ENCODE data around the gene NUP42. TPM values are rescaled to one million over a fixed set of nuclear protein-coding genes. Genes with fewer than 3 reads are reported as not detected.

The NUP42 gene
- total and polyA plus RNA-seq, 9 of the 15 experiments (the other 6 are each of a cell fraction or from before 2014, with no cell fraction given), result 41.8 to 86.4 (median 71.2) TPM

DNA sequence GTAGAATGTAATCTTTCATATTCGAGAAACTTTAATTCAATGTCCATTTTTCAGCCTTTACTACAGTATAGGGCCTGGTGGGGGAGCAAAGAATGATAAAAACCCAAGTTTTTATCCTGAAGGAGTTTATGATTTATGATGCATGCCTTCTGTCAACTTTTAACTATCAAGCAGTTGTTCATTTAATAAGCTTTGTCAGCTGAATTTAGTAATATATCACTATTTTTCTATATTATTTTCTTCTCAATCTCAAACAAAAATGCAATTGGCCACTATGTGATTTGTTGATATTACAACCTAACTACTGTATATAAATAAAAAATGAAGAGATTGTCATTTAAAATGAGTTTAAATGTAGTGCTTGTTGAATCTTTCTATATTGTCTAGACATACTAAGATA lies 2.4 kb downstream of the NUP42 start:
- Histone ChIP-seq H3K27me3 (ENCODE audit: control insufficient read depth in 2 of 2, insufficient read depth in 2 of 2, low read length in 2 of 2) (no peaks in the 10 kb centered on the region), H3K4me3 (peak overlapping the region; percentile 82; the same call in 1 of the 2 replicates), H3K4me2 (ENCODE audit: insufficient read depth, low read length) (peak overlapping the region; percentile 39), H3K4me1 (replicated peaks in 1 of 2; ENCODE audit: control insufficient read depth in 2 of 2, insufficient read depth in 2 of 2, low read length in 2 of 2) (peaks cover 8 to 12% of the 10 kb centered on the region in 2 experiments), H3K27ac (ENCODE audit: extremely low read depth, low read depth, low read length) (no peak overlapping the region; the same call in 1 of the 3 replicates), H4K20me1 (replicated peaks; ENCODE audit: control insufficient read depth, insufficient read depth, low read length) (no peaks in the 10 kb centered on the region), H3K79me2 (ENCODE audit: control insufficient read depth, insufficient read depth, low read length) (peaks cover 86% of the 10 kb centered on the region), H3K9ac (ENCODE audit: insufficient read depth in 1 of 2, low read depth in 2 of 2, low read length in 2 of 2) (peak overlapping the region in 1 of 2 experiments; percentile 89; a peak in 2 of 4 replicates), H3K9me1 (ENCODE audit: control insufficient read depth, insufficient read depth, low read length) (no peaks in the 10 kb centered on the region), H2AFZ (ENCODE audit: low read depth, low read length) (no peak overlapping the region), H3K36me3 (ENCODE audit: control insufficient read depth, insufficient read depth, low read length) (peaks cover 54% of the 10 kb centered on the region), H3K9me3 (replicated peaks; ENCODE audit: control insufficient read depth, insufficient read depth, low read depth, low read length) (no peaks in the 10 kb centered on the region)
- TF ChIP-seq NFYB (IDR thresholded peaks at IDR 0.05; ENCODE audit: extremely low read depth, insufficient read length) (no peak), GTF2E2 (tag; IDR thresholded peaks at IDR 0.05) (0 out of 2 replicates have a peak, but pooled peaks have one; percentile 29), ZNF316 (IDR thresholded peaks at IDR 0.05) (peak; percentile 70), C11orf30 (IDR thresholded peaks at IDR 0.05; ENCODE audit: low read depth) (peak; percentile 51; the same call in 1 of the 2 replicates), MAFG (tag; conservative IDR thresholded peaks at IDR 0.05) (0 out of 2 replicates have a peak, but pooled peaks have one; percentile 5)
- in situ Hi-C loops (cut with MboI) (no loop called here), intact Hi-C loops (cut with micrococcal nuclease) (loop anchor here (10.0 kb wide), 1 partner anchor 341 kb away; no protein-coding TSS in a partner anchor)
- POLR2A ChIA-PET, result interaction anchor here (0.6 to 1.8 kb wide), 9 partner anchors 9 to 706 kb away, joined by 3 to 9 read pairs (median 4); no protein-coding TSS in a partner anchor
- BruUV-seq (replicated peaks), result no TSS peak
- DNase-seq (ENCODE audit: extremely low read depth in 1 of 4, low spot score in 3 of 4) (no peak), ATAC-seq (no peak), FAIRE-seq (no peak)
- 6% methylated on average over 1 of the region's 1 CpG for WGBS (ENCODE audit: insufficient coverage, low coverage, missing lambda C conversion rate)
- CTCF ChIA-PET (ENCODE audit: low intra/inter-chr PET ratio), result interaction anchor here (0.5 to 2.2 kb wide), 3 partner anchors 77 to 528 kb away, joined by 3 to 9 read pairs (median 4); no protein-coding TSS in a partner anchor
